HG03342 (cell line): Measurements from ENCODE around the gene RALGAPA1.

Experiments used
- ATAC-seq: cut with Tn5 transposase; IDR thresholded peaks from one replicate; pipeline ENCODE4 v1.9.1; 2021; ENCODE audit warnings: mild to moderate bottlenecking, moderate library complexity; ENCODE audit not compliant: unreplicated experiment

Gene RALGAPA1

GRCh38 chr14:35504260-35504659, 304.8 kb downstream of the RALGAPA1 start:
- no peak for ATAC-seq

GRCh38 chr14:35503646-35504045, 305.4 kb downstream of the RALGAPA1 start:
- ATAC-seq, result no peak

- no peak for ATAC-seq
Observed at GRCh38 chr14:35499180-35499579, 309.9 kb downstream of the RALGAPA1 start.

GRCh38 chr14:35495278-35495677, 313.8 kb downstream of the RALGAPA1 start:
- no peak for ATAC-seq

GRCh38 chr14:35492569-35493014, 316.5 kb downstream of the RALGAPA1 start:
- ATAC-seq, result no peak
